DMS153 treated with DMSO at 0.1 percent for 48 hours (cell line): ENCODE measurements around the gene COCH.
"Not testable (repeated sequence)": the region's sequence is repeated elsewhere in the genome, so short reads cannot be mapped to it uniquely, and the experiment has no call there.

Source experiments
- DNase-seq: peaks from one replicate; lab custom pipeline; 2025; ENCODE audit not compliant: unreplicated experiment; lab: John Stamatoyannopoulos, UW

Gene COCH

GRCh38 chr14:30921305-30921704 lies 46.9 kb downstream of the COCH start:
- DNase-seq = no peak

GRCh38 chr14:30921788-30922187 lies 47.4 kb downstream of the COCH start:
- DNase-seq = no peak

DNA sequence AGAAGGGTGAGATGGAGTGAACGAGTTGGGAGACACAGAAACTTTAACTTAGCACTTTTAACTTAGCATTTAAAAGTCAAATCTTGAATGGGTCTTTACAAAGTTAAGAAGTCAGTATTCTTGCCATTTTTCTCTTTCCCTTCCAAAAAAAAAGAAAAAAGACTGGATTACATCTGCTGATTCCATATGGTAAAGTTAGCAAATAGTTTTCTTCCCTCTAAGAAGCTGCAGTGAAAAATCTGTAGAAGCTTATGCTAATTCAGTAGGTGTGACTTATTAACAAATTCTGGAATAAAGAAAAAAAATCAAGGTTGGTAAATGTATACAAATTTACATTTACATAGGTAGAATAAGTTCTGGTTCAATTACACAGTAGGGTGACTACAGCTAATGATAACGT lies 50.9 kb downstream of the COCH start:
- no peak for DNase-seq

DNA sequence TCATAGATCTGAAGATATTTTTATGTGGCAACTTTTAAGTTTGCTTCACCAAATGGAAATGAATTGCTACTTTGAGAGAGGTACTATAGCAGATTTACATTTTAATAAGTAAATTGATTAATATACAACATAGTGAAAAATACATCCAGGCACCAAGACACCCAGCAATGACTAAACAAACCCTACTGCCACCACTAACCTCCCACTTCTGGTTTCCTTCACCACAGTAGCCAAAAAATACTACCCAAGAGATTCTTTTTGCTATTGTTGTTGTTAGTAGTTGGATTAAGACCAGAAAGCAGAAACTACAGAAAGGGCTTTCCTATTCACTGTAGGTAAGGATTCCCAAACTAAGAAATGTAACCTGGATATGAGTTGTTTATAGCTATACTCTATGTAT lies 54.1 kb downstream of the COCH start:
- no peak for DNase-seq

GRCh38 chr14:30933937-30934336 lies 59.6 kb downstream of the COCH start:
- DNase-seq = not testable (repeated sequence)

DNA sequence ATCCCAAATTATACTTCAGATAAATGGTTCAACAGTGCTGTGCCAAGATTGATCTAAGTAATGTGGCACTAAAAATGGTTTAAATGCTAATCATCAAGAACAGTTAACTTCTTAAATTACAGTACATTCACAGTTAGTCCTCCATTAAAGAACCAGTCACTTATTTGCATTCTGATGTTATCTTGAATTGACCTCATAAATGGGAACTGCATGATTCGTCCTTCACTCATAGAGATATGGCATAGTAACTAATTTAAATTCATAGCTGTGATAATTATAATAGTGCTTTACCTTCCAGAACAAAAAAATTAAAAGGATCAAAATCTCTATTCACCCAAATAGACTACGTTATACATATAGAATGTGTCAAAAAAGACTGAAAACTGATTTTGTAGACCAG lies 61.1 kb downstream of the COCH start:
- DNase-seq = no peak

- no peak for DNase-seq
Observed at GRCh38 chr14:30938617-30939016, 64.3 kb downstream of the COCH start.
